ENCODE data around the gene GPR39. TPM values are rescaled to one million over a fixed set of nuclear protein-coding genes. Genes with fewer than 3 reads are reported as not detected.

GPR39 gene
- polyA plus RNA-seq, 2 of the 4 experiments (the other 2 are of a cell fraction) = 11.3 to 11.8 TPM

- Histone ChIP-seq H3K4me3 (peak overlapping the region; percentile 47), H3K27ac (peak overlapping the region; percentile 85 to 97), H3K4me1 (peaks cover 57% of the 10 kb centered on the region), H3K9me3 (no peaks in the 10 kb centered on the region), H3K4me2 (peak overlapping the region; percentile 72)
- ChIA-PET CTCF (interaction anchor here (0.5 to 2.2 kb wide), 5 partner anchors 16 to 132 kb away, joined by 3 to 7 read pairs (median 4); no protein-coding TSS in a partner anchor), POLR2A (no interaction called here)
- WGBS (ENCODE audit: missing lambda C conversion rate) = 90% methylated on average over 29 of the region's 30 CpGs
- FAIRE-seq = no peak
- TF ChIP-seq CEBPB (IDR thresholded peaks at IDR 0.05) (no peak), USF2 (IDR thresholded peaks at IDR 0.05) (no peak), FOSB (CRISPR knock-in tag; IDR thresholded peaks at IDR 0.05) (no peak), HES2 (IDR thresholded peaks at IDR 0.05) (no peak), ATOH8 (CRISPR knock-in tag; IDR thresholded peaks at IDR 0.05; ENCODE audit: low read depth) (no peak), ZC3H11A (IDR thresholded peaks at IDR 0.05) (no peak), ESRRA (IDR thresholded peaks at IDR 0.05; ENCODE audit: borderline replicate concordance, low read length) (no peak), MAFK (IDR thresholded peaks at IDR 0.05; ENCODE audit: partially characterized antibody) (no peak), CHD2 (IDR thresholded peaks at IDR 0.05; ENCODE audit: low read length, partially characterized antibody) (no peak), HEYL (CRISPR knock-in tag; IDR thresholded peaks at IDR 0.05) (no peak), RNF2 (IDR thresholded peaks at IDR 0.05; ENCODE audit: borderline replicate concordance, low read depth) (no peak), TFCP2L1 (CRISPR knock-in tag; IDR thresholded peaks at IDR 0.05) (no peak), RAD21 (conservative IDR thresholded peaks at IDR 0.05 in 1 of 2, IDR thresholded peaks at IDR 0.05 in 1 of 2) (no peak), REST (IDR thresholded peaks at IDR 0.05) (no peak), JUNB (IDR thresholded peaks at IDR 0.05) (no peak)
- ATAC-seq = no peak
- no peak for DNase-seq (ENCODE audit: low read depth in 1 of 2, low spot score in 1 of 2)
These were observed 928 bp downstream of the GPR39 start for GRCh38 chr2:132417430-132418035.

- Histone ChIP-seq H3K4me2 (peak overlapping the region; percentile 72), H3K4me3 (peak overlapping the region; percentile 19; the same call in 1 of the 3 replicates), H3K9me3 (no peaks in the 10 kb centered on the region), H3K4me1 (peaks cover 56% of the 10 kb centered on the region), H3K27ac (peak overlapping the region; percentile 35 to 97; a peak in 4 of 6 replicates)
- FAIRE-seq = no peak
- ChIA-PET POLR2A (no interaction called here), CTCF (no interaction called here)
- DNase-seq (ENCODE audit: low read depth in 1 of 2, low spot score in 1 of 2) = no peak
- 75% methylated on average over 3 of the region's 3 CpGs for WGBS (ENCODE audit: missing lambda C conversion rate)
- ATAC-seq = no peak
- TF ChIP-seq ELK1 (IDR thresholded peaks at IDR 0.05; ENCODE audit: low read depth, low read length) (no peak), GATA3 (IDR thresholded peaks at IDR 0.05; ENCODE audit: borderline replicate concordance) (no peak), HOXB5 (CRISPR knock-in tag; IDR thresholded peaks at IDR 0.05) (no peak), ATOH8 (CRISPR knock-in tag; IDR thresholded peaks at IDR 0.05; ENCODE audit: low read depth) (no peak), KDM1A (IDR thresholded peaks at IDR 0.05; ENCODE audit: low read depth) (no peak), NPAS2 (CRISPR knock-in tag; IDR thresholded peaks at IDR 0.05; ENCODE audit: borderline replicate concordance) (no peak), RAD21 (conservative IDR thresholded peaks at IDR 0.05 in 1 of 2, IDR thresholded peaks at IDR 0.05 in 1 of 2) (no peak), ZFP36 (IDR thresholded peaks at IDR 0.05; ENCODE audit: borderline replicate concordance, partially characterized antibody) (no peak), HOXB13 (CRISPR knock-in tag; IDR thresholded peaks at IDR 0.05; ENCODE audit: low read depth) (no peak), FOSL2 (IDR thresholded peaks at IDR 0.05) (no peak), FOSL2 (CRISPR knock-in tag; IDR thresholded peaks at IDR 0.05) (no peak), HMGXB4 (CRISPR knock-in tag; IDR thresholded peaks at IDR 0.05; ENCODE audit: borderline replicate concordance) (no peak), NR3C1 (IDR thresholded peaks at IDR 0.05) (no peak), E2F6 (IDR thresholded peaks at IDR 0.05; ENCODE audit: borderline replicate concordance, low read depth) (no peak)
These were observed 2.6 kb downstream of the GPR39 start for GRCh38 chr2:132419235-132419634.

All from A549 (cell line).